ENCODE results near the gene TRMT61A. TPM values are rescaled to one million over a fixed set of nuclear protein-coding genes. Genes with fewer than 3 reads are reported as not detected.

The TRMT61A gene
- total RNA-seq, 1 experiment from 2014 or later: 22.5 TPM

GRCh38 chr14:103539056-103539825 lies 10.2 kb downstream of the TRMT61A start:
- Histone ChIP-seq H3K4me2 (peak overlapping the region; percentile 78), H3K79me2 (ENCODE audit: low read depth) (no peaks in the 10 kb centered on the region), H3F3A (ENCODE audit: insufficient read depth, low read depth) (peaks cover 58% of the 10 kb centered on the region), H3K9me2 (ENCODE audit: insufficient read depth) (no peaks in the 10 kb centered on the region), H3K9me3 (ENCODE audit: insufficient read depth, low read depth) (no peaks in the 10 kb centered on the region), H2AFZ (no peak overlapping the region), H4K20me1 (ENCODE audit: insufficient read depth) (peaks cover 41% of the 10 kb centered on the region), H3K4me1 (replicated peaks; ENCODE audit: insufficient read depth) (peaks cover 58% of the 10 kb centered on the region), H3K27me3 (ENCODE audit: insufficient read depth, low read depth) (no peaks in the 10 kb centered on the region), H3K4me3 (no peak overlapping the region), H3K27ac (peak overlapping the region; percentile 96), H3K36me3 (ENCODE audit: low read depth) (no peaks in the 10 kb centered on the region)
- ChIA-PET CTCF (interaction anchor here (0.6 to 1.6 kb wide), 5 partner anchors 8 to 1016 kb away, joined by 3 to 8 read pairs (median 4); no protein-coding TSS in a partner anchor), POLR2A (ENCODE audit: unreplicated experiment) (no interaction called here)
- no peak for TF ChIP-seq CTCF (conservative IDR thresholded peaks at IDR 0.05)
- no peak for TF ChIP-seq EZH2 (IDR thresholded peaks at IDR 0.05; ENCODE audit: low read depth)
- TSS peak; percentile 54 for BruUV-seq (replicated peaks)
- intact Hi-C loops (cut with micrococcal nuclease; ENCODE audit: unreplicated experiment): no loop called here
- DNase-seq: no peak

GRCh38 chr14:103540821-103541708 lies 12.1 kb downstream of the TRMT61A start:
- Histone ChIP-seq H2AFZ (no peak overlapping the region), H3F3A (ENCODE audit: insufficient read depth, low read depth) (peaks cover 58% of the 10 kb centered on the region), H3K79me2 (ENCODE audit: low read depth) (no peaks in the 10 kb centered on the region), H4K20me1 (ENCODE audit: insufficient read depth) (peaks cover 31% of the 10 kb centered on the region; the same call in 1 of the 2 replicates), H3K4me2 (peak overlapping the region; percentile 78), H3K4me1 (replicated peaks; ENCODE audit: insufficient read depth) (peaks cover 58% of the 10 kb centered on the region), H3K36me3 (ENCODE audit: low read depth) (no peaks in the 10 kb centered on the region), H3K9me3 (ENCODE audit: insufficient read depth, low read depth) (no peaks in the 10 kb centered on the region), H3K9me2 (ENCODE audit: insufficient read depth) (no peaks in the 10 kb centered on the region), H3K27me3 (ENCODE audit: insufficient read depth, low read depth) (no peaks in the 10 kb centered on the region), H3K4me3 (no peak overlapping the region; the same call in 1 of the 2 replicates), H3K27ac (peak overlapping the region; percentile 96)
- intact Hi-C loops (cut with micrococcal nuclease; ENCODE audit: unreplicated experiment): loop anchor here (1.0 to 10.0 kb wide), 7 partner anchors 12 to 1016 kb away; partner anchors contain the start of gene TRMT61A
- no peak for DNase-seq
- ChIA-PET POLR2A (ENCODE audit: unreplicated experiment) (interaction anchor here (0.6 to 1.1 kb wide), 7 partner anchors 13 to 848 kb away, joined by 3 to 14 read pairs (median 4); partner anchors contain the start of genes BAG5 and COA8), CTCF (interaction anchor here (0.6 to 2.2 kb wide), 8 partner anchors 17 to 508 kb away, joined by 3 to 15 read pairs (median 7); no protein-coding TSS in a partner anchor)
- BruUV-seq (replicated peaks): no TSS peak
- no peak for TF ChIP-seq EZH2 (IDR thresholded peaks at IDR 0.05; ENCODE audit: low read depth)

- Histone ChIP-seq H3K79me2 (ENCODE audit: low read depth) (no peaks in the 10 kb centered on the region), H3K4me2 (peak overlapping the region; percentile 78), H3K36me3 (ENCODE audit: low read depth) (no peaks in the 10 kb centered on the region), H3K27me3 (ENCODE audit: insufficient read depth, low read depth) (no peaks in the 10 kb centered on the region), H3K9me2 (ENCODE audit: insufficient read depth) (no peaks in the 10 kb centered on the region), H3K9me3 (ENCODE audit: insufficient read depth, low read depth) (no peaks in the 10 kb centered on the region), H2AFZ (no peak overlapping the region), H3K4me3 (no peak overlapping the region), H3F3A (ENCODE audit: insufficient read depth, low read depth) (peaks cover 54% of the 10 kb centered on the region), H4K20me1 (ENCODE audit: insufficient read depth) (peaks cover 33% of the 10 kb centered on the region), H3K27ac (peak overlapping the region; percentile 96), H3K4me1 (replicated peaks; ENCODE audit: insufficient read depth) (peaks cover 58% of the 10 kb centered on the region)
- no TSS peak for BruUV-seq (replicated peaks)
- intact Hi-C loops (cut with micrococcal nuclease; ENCODE audit: unreplicated experiment): loop anchor here (2.0 to 10.0 kb wide), 4 partner anchors 467 to 1017 kb away; no protein-coding TSS in a partner anchor
- ChIA-PET CTCF (interaction anchor here (0.6 to 2.2 kb wide), 6 partner anchors 11 to 160 kb away, joined by 3 to 15 read pairs (median 5); partner anchors contain the start of gene TRMT61A), POLR2A (ENCODE audit: unreplicated experiment) (interaction anchor here (0.6 kb wide), 3 partner anchors 14 to 201 kb away, joined by 3 to 5 read pairs (median 4); partner anchors contain the start of genes BAG5 and COA8)
- TF ChIP-seq EZH2 (IDR thresholded peaks at IDR 0.05; ENCODE audit: low read depth) (no peak), CTCF (conservative IDR thresholded peaks at IDR 0.05) (no peak)
- DNase-seq: no peak
Observed at GRCh38 chr14:103541709-103542604, 13.0 kb downstream of the TRMT61A start.
